Stimulated activated effector memory CD8-positive, alpha-beta T cell treated with anti-CD3 and anti-CD28 coated beads, Interleukin-12 subunit alpha, Interleukin-12 subunit beta, amount 100 ng/mL, for 72 hours (primary cell): ENCODE measurements around the gene ST7L.

Source experiments
- ATAC-seq: fragments of 150-1000 bp; cut with Tn5 transposase; 2 replicates; pipeline ENCODE4 v1.10.0; 2021
- DNase-seq, 2 donors: peaks; one replicate each; pipeline ENCODE4 v3.0.0; 2021 to 2022; ENCODE audit warnings: low spot score in 2 of 2
- H3K27ac Mint-ChIP-seq: one replicate; pipeline ENCODE4 v1.8.0; 2022; ENCODE audit warnings: mild to moderate bottlenecking, mixed read lengths
- H3K36me3 Mint-ChIP-seq: one replicate; pipeline ENCODE4 v1.8.0; 2022; ENCODE audit warnings: mild to moderate bottlenecking, mixed read lengths
- H3K4me1 Mint-ChIP-seq: one replicate; pipeline ENCODE4 v1.8.0; 2022; ENCODE audit warnings: mixed read lengths
- H3K4me3 Mint-ChIP-seq: one replicate; pipeline ENCODE4 v1.8.0; 2022; ENCODE audit warnings: mild to moderate bottlenecking, mixed read lengths
- H3K9me3 Mint-ChIP-seq: one replicate; pipeline ENCODE4 v1.8.0; 2022; ENCODE audit warnings: mixed read lengths

ST7L gene

GRCh38 chr1:112542206-112542973 is 76.6 kb downstream of the ST7L start:
- H3K4me1 Mint-ChIP-seq, result no peaks in the 10 kb centered on the region
- H3K9me3 Mint-ChIP-seq, result no peaks in the 10 kb centered on the region
- no peak overlapping the region for H3K4me3 Mint-ChIP-seq
- no peak for ATAC-seq
- peaks cover 10% of the 10 kb centered on the region for H3K36me3 Mint-ChIP-seq
- no peak for DNase-seq
- no peak overlapping the region for H3K27ac Mint-ChIP-seq

GRCh38 chr1:112541299-112541698 is 77.6 kb downstream of the ST7L start:
- Mint-ChIP-seq H3K27ac (no peak overlapping the region), H3K4me1 (no peaks in the 10 kb centered on the region), H3K9me3 (no peaks in the 10 kb centered on the region), H3K36me3 (peaks cover 7% of the 10 kb centered on the region), H3K4me3 (no peak overlapping the region)
- DNase-seq, result no peak
- no peak for ATAC-seq

GRCh38 chr1:112540226-112540794 is 78.6 kb downstream of the ST7L start:
- peaks cover 7% of the 10 kb centered on the region for H3K36me3 Mint-ChIP-seq
- H3K4me1 Mint-ChIP-seq, result no peaks in the 10 kb centered on the region
- no peak overlapping the region for H3K4me3 Mint-ChIP-seq
- H3K27ac Mint-ChIP-seq, result no peak overlapping the region
- no peaks in the 10 kb centered on the region for H3K9me3 Mint-ChIP-seq
- DNase-seq (no peak), ATAC-seq (no peak)

- no peak overlapping the region for H3K27ac Mint-ChIP-seq
- DNase-seq, result no peak
- H3K4me3 Mint-ChIP-seq, result no peak overlapping the region
- H3K4me1 Mint-ChIP-seq, result no peaks in the 10 kb centered on the region
- H3K9me3 Mint-ChIP-seq, result no peaks in the 10 kb centered on the region
- H3K36me3 Mint-ChIP-seq, result peaks cover 7% of the 10 kb centered on the region
- no peak for ATAC-seq
Measured at GRCh38 chr1:112538883-112539282, 80.1 kb downstream of the ST7L start.

GRCh38 chr1:112537456-112537855 is 81.5 kb downstream of the ST7L start:
- Mint-ChIP-seq H3K4me3 (no peak overlapping the region), H3K36me3 (peaks cover 7% of the 10 kb centered on the region), H3K4me1 (no peaks in the 10 kb centered on the region), H3K27ac (no peak overlapping the region), H3K9me3 (no peaks in the 10 kb centered on the region)
- ATAC-seq (no peak), DNase-seq (no peak)

- no peak overlapping the region for H3K4me3 Mint-ChIP-seq
- no peak for ATAC-seq
- DNase-seq, result no peak
Measured at GRCh38 chr1:112536561-112536960, 82.4 kb downstream of the ST7L start.

GRCh38 chr1:112533029-112533428 is 85.9 kb downstream of the ST7L start:
- no peak for ATAC-seq
- no peak for DNase-seq

More at GRCh38 chr1:112536561-112536960, 82.4 kb downstream of the ST7L start:
- H3K27ac Mint-ChIP-seq, result no peak overlapping the region
- H3K9me3 Mint-ChIP-seq, result no peaks in the 10 kb centered on the region
- H3K4me1 Mint-ChIP-seq, result no peaks in the 10 kb centered on the region
- H3K36me3 Mint-ChIP-seq, result peaks cover 7% of the 10 kb centered on the region

GRCh38 chr1:112532064-112532463 is 86.9 kb downstream of the ST7L start:
- Mint-ChIP-seq H3K9me3 (no peaks in the 10 kb centered on the region), H3K4me1 (no peaks in the 10 kb centered on the region), H3K36me3 (no peaks in the 10 kb centered on the region), H3K27ac (no peak overlapping the region), H3K4me3 (no peak overlapping the region)
- ATAC-seq, result no peak
- no peak for DNase-seq

More at GRCh38 chr1:112533029-112533428, 85.9 kb downstream of the ST7L start:
- no peak overlapping the region for H3K4me3 Mint-ChIP-seq
- H3K36me3 Mint-ChIP-seq, result no peaks in the 10 kb centered on the region
- H3K9me3 Mint-ChIP-seq, result no peaks in the 10 kb centered on the region
- H3K27ac Mint-ChIP-seq, result no peak overlapping the region
- H3K4me1 Mint-ChIP-seq, result no peaks in the 10 kb centered on the region

- Mint-ChIP-seq H3K27ac (no peak overlapping the region), H3K36me3 (no peaks in the 10 kb centered on the region), H3K9me3 (no peaks in the 10 kb centered on the region), H3K4me1 (no peaks in the 10 kb centered on the region), H3K4me3 (no peak overlapping the region)
- no peak for DNase-seq
- no peak for ATAC-seq
Measured at GRCh38 chr1:112530832-112531231, 88.1 kb downstream of the ST7L start.

GRCh38 chr1:112529301-112529700 is 89.6 kb downstream of the ST7L start:
- Mint-ChIP-seq H3K4me3 (no peak overlapping the region), H3K9me3 (no peaks in the 10 kb centered on the region), H3K27ac (no peak overlapping the region), H3K36me3 (no peaks in the 10 kb centered on the region), H3K4me1 (no peaks in the 10 kb centered on the region)
- ATAC-seq (no peak), DNase-seq (no peak)

GRCh38 chr1:112528076-112528475 is 90.9 kb downstream of the ST7L start:
- Mint-ChIP-seq H3K4me3 (no peak overlapping the region), H3K4me1 (no peaks in the 10 kb centered on the region), H3K9me3 (no peaks in the 10 kb centered on the region), H3K36me3 (no peaks in the 10 kb centered on the region), H3K27ac (no peak overlapping the region)
- DNase-seq (no peak), ATAC-seq (no peak)

- no peak for ATAC-seq
- Mint-ChIP-seq H3K4me3 (no peak overlapping the region), H3K4me1 (no peaks in the 10 kb centered on the region), H3K27ac (no peak overlapping the region), H3K9me3 (no peaks in the 10 kb centered on the region), H3K36me3 (no peaks in the 10 kb centered on the region)
- no peak for DNase-seq
Measured at GRCh38 chr1:112527266-112528010, 91.5 kb downstream of the ST7L start.

GRCh38 chr1:112524986-112525385 is 94.0 kb downstream of the ST7L start:
- Mint-ChIP-seq H3K4me1 (no peaks in the 10 kb centered on the region), H3K9me3 (no peaks in the 10 kb centered on the region), H3K4me3 (no peak overlapping the region), H3K36me3 (no peaks in the 10 kb centered on the region), H3K27ac (peak overlapping the region; percentile 36)
- ATAC-seq (no peak), DNase-seq (no peak)

GRCh38 chr1:112524251-112524650 is 94.7 kb downstream of the ST7L start:
- peak overlapping the region; percentile 36 for H3K27ac Mint-ChIP-seq
- DNase-seq (no peak), ATAC-seq (no peak)
- H3K4me3 Mint-ChIP-seq, result no peak overlapping the region
- H3K9me3 Mint-ChIP-seq, result no peaks in the 10 kb centered on the region
- H3K4me1 Mint-ChIP-seq, result no peaks in the 10 kb centered on the region
- H3K36me3 Mint-ChIP-seq, result no peaks in the 10 kb centered on the region

GRCh38 chr1:112522621-112523020 is 96.3 kb downstream of the ST7L start:
- no peaks in the 10 kb centered on the region for H3K9me3 Mint-ChIP-seq
- H3K27ac Mint-ChIP-seq, result no peak overlapping the region
- no peak for DNase-seq

GRCh38 chr1:112520166-112520565 is 98.8 kb downstream of the ST7L start:
- ATAC-seq (no peak), DNase-seq (no peak)
- no peak overlapping the region for H3K27ac Mint-ChIP-seq
- no peaks in the 10 kb centered on the region for H3K36me3 Mint-ChIP-seq
- no peak overlapping the region for H3K4me3 Mint-ChIP-seq
- H3K4me1 Mint-ChIP-seq, result no peaks in the 10 kb centered on the region
- no peaks in the 10 kb centered on the region for H3K9me3 Mint-ChIP-seq

More at GRCh38 chr1:112522621-112523020, 96.3 kb downstream of the ST7L start:
- no peak for ATAC-seq
- H3K36me3 Mint-ChIP-seq, result no peaks in the 10 kb centered on the region
- H3K4me3 Mint-ChIP-seq, result no peak overlapping the region
- H3K4me1 Mint-ChIP-seq, result no peaks in the 10 kb centered on the region
